OCI-LY7 (cell line): ENCODE measurements around the gene UMAD1. TPM values are rescaled to one million over a fixed set of nuclear protein-coding genes. Genes with fewer than 3 reads are reported as not detected.

Experiments
- BruUV-seq: library from RNA; stranded (reverse); fragments of 400-500 nt; replicated peaks from 2 replicates; lab custom pipeline; 2021; lab: Mats Ljungman, UMichigan
- CTCF ChIA-PET: fragments of 300-600 bp; sonication (Branson Sonifier 250); formaldehyde crosslinking; loops from one replicate; lab custom pipeline; 2022; ENCODE audit warnings: antibody characterized with exemption; ENCODE audit not compliant: unreplicated experiment; lab: Charles Lee
- POLR2A ChIA-PET: fragments of 300-600 bp; sonication (Branson Sonifier 250); formaldehyde crosslinking; loops from one replicate; lab custom pipeline; 2022; ENCODE audit warnings: antibody characterized with exemption; lab: Charles Lee
- DNase-seq: peaks from one replicate; pipeline ENCODE4 v3.0.0-alpha.2; 2015; ENCODE audit warnings: low spot score
- H2AFZ ChIP-seq: fragments of 200-600 bp; sonication (generic), shearing (Covaris generic); 2 replicates; pipeline ENCODE4 v1.6.1; 2014; ENCODE audit warnings: mild to moderate bottlenecking, antibody characterized with exemption, low read length, moderate library complexity
- H3K27ac ChIP-seq: fragments of 200-600 bp; sonication (generic); 2 replicates; pipeline ENCODE4 v1.5.1; 2014; ENCODE audit warnings: mixed run types, low read depth, mild to moderate bottlenecking, moderate library complexity, low read length, inconsistent platforms; ENCODE audit not compliant: poor library complexity, severe bottlenecking
- H3K36me3 ChIP-seq: fragments of 200-600 bp; sonication (generic); 2 replicates; pipeline ENCODE4 v1.6.1; 2014; ENCODE audit warnings: mild to moderate bottlenecking, antibody characterized with exemption, low read length, moderate library complexity, mixed read lengths; ENCODE audit not compliant: insufficient read depth
- H3K4me1 ChIP-seq: fragments of 200-600 bp; sonication (generic); 2 replicates; pipeline ENCODE4 v1.5.1; 2014; ENCODE audit warnings: mild to moderate bottlenecking, low read length; ENCODE audit not compliant: insufficient read depth, poor library complexity, severe bottlenecking
- H3K4me2 ChIP-seq: fragments of 200-600 bp; sonication (generic); 2 replicates; pipeline ENCODE4 v1.6.1; 2014; ENCODE audit warnings: mild to moderate bottlenecking, low read length
- H3K4me3 ChIP-seq: fragments of 200-600 bp; sonication (generic); 2 replicates; pipeline ENCODE4 v1.5.1; 2014; ENCODE audit warnings: mild to moderate bottlenecking, low read depth, low read length; ENCODE audit not compliant: poor library complexity, severe bottlenecking
- H3K79me2 ChIP-seq: fragments of 200-600 bp; sonication (generic); 2 replicates; pipeline ENCODE4 v1.6.1; 2016; ENCODE audit warnings: low read depth, mild to moderate bottlenecking, low read length, moderate library complexity, mixed read lengths; ENCODE audit not compliant: insufficient read depth
- H3K9me2 ChIP-seq: fragments of 200-600 bp; sonication (generic); 2 replicates; pipeline ENCODE4 v1.6.1; 2016; ENCODE audit warnings: mild to moderate bottlenecking, low read length, mixed read lengths; ENCODE audit not compliant: insufficient read depth
- H3K9me3 ChIP-seq: fragments of 200-600 bp; sonication (generic); 2 replicates; pipeline ENCODE4 v1.6.1; 2014; ENCODE audit warnings: mild to moderate bottlenecking, mixed run types, low read length, mixed read lengths
- H4K20me1 ChIP-seq: fragments of 200-600 bp; sonication (generic); 2 replicates; pipeline ENCODE4 v1.6.1; 2014; ENCODE audit warnings: mild to moderate bottlenecking, antibody characterized with exemption, low read length, moderate library complexity, mixed read lengths; ENCODE audit not compliant: insufficient read depth
- EZH2phosphoT487 ChIP-seq: fragments of 200-600 bp; sonication (generic); IDR thresholded peaks from 2 replicates; pipeline ENCODE4 v1.6.1; 2018; ENCODE audit warnings: low read depth, borderline replicate concordance, mild to moderate bottlenecking, mixed run types, antibody characterized with exemption, low read length, moderate library complexity, mixed read lengths
- intact Hi-C: fragments of 100-400 bp; cut with micrococcal nuclease; formaldehyde crosslinking; loops from one replicate; pipeline ENCODE4 v1.10.0; 2022; ENCODE audit not compliant: unreplicated experiment
- total RNA-seq, 2 experiments: library from RNA; depleted of rRNA in 1 of 2; stranded (reverse); fragments of >200 nt in 1 of 2; shearing (Covaris generic) in 1 of 2; gene quantifications; 2 replicates each; pipeline ENCODE4 v1.2.3, GENCODE V29; 2014 to 2022
- TF ChIP-seq, protein P1 (sequence below): fragments of 200-600 bp; sonication (generic); conservative IDR thresholded peaks from 2 replicates; pipeline ENCODE4 v1.5.1; 2014; ENCODE audit warnings: mild to moderate bottlenecking, antibody characterized with exemption, low read length, moderate library complexity, mixed read lengths

The UMAD1 gene
- total RNA-seq, 2 experiments from 2014 or later = 8.7 to 15.2 TPM

DNA sequence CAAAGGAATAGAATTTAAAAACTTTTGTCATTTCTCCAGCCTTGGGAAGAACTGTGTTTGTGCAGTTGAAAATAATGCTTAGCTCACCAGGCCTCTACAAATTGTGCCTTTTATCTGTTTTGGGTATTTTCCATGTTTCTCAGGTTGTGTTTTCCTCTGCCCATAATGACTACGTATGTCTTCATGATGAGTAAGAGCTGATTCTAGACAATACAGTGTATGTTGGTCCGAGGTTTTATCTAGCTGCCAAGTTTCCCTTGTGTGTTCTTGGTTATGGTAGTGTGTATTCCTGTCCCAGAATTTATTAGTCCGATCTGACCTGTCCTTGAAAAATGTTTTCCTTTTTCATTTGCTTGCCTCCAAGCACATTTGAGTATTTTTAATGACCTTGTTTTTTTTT, 244.3 kb downstream of the UMAD1 start:
- no peak for DNase-seq
- Histone ChIP-seq H3K9me2 (no peaks in the 10 kb centered on the region), H2AFZ (no peak overlapping the region), H4K20me1 (no peaks in the 10 kb centered on the region), H3K9me3 (no peaks in the 10 kb centered on the region), H3K4me2 (no peak overlapping the region), H3K4me1 (peaks cover 6% of the 10 kb centered on the region), H3K4me3 (no peak overlapping the region), H3K36me3 (no peaks in the 10 kb centered on the region), H3K27ac (no peak overlapping the region), H3K79me2 (no peaks in the 10 kb centered on the region)
- TF ChIP-seq EZH2phosphoT487 = no peak
- TF ChIP-seq, protein P1, sequence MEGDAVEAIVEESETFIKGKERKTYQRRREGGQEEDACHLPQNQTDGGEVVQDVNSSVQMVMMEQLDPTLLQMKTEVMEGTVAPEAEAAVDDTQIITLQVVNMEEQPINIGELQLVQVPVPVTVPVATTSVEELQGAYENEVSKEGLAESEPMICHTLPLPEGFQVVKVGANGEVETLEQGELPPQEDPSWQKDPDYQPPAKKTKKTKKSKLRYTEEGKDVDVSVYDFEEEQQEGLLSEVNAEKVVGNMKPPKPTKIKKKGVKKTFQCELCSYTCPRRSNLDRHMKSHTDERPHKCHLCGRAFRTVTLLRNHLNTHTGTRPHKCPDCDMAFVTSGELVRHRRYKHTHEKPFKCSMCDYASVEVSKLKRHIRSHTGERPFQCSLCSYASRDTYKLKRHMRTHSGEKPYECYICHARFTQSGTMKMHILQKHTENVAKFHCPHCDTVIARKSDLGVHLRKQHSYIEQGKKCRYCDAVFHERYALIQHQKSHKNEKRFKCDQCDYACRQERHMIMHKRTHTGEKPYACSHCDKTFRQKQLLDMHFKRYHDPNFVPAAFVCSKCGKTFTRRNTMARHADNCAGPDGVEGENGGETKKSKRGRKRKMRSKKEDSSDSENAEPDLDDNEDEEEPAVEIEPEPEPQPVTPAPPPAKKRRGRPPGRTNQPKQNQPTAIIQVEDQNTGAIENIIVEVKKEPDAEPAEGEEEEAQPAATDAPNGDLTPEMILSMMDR = no peak
- intact Hi-C loops = no loop called here
- CTCF ChIA-PET = no interaction called here
- POLR2A ChIA-PET = interaction anchor here (0.5 to 2.8 kb wide), 8 partner anchors 11 to 87 kb away, joined by 3 to 12 read pairs (median 3); no protein-coding TSS in a partner anchor
- no TSS peak for BruUV-seq

DNA sequence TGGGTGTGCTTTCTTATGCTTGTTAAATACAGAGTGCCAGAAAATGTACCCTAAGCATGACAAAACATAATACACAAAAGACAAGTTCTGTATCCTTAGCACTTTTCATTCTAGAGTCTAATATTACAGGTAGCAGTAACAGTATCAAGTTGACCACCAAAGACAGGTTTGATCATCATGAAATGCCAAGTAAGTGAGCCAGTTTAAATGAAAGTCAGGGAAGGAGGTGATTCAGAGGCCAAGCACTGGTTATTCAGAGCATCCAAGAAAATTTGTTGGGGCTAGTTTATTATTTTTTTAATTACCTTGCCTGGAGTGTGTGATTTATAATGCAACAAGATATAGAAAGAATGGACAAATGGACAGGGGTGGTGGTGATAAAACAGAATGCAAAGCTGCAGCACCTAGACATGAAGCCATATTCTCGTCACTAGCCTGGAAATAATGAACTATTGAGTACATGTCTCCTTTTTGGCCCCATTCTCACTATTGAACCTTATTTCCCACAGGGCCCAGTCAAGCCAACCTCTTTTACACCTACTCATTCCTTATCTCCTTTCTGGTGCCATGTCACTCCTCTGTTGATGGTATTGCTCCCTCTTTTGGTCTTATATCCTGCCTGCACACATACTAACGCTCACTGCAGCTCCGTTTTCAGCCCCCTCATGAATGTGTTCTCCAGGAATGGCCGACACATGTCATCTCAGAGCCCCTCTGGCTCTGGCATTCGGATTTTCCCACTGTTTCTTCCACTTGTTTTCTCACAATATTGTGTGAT, 249.4 kb downstream of the UMAD1 start:
- no peak overlapping the region for H3K27ac ChIP-seq
- no peak overlapping the region for H2AFZ ChIP-seq
- H3K36me3 ChIP-seq = no peaks in the 10 kb centered on the region
- H3K4me1 ChIP-seq = no peaks in the 10 kb centered on the region
- H4K20me1 ChIP-seq = no peaks in the 10 kb centered on the region
- intact Hi-C loops = no loop called here
- CTCF ChIA-PET = no interaction called here
- peaks cover 4% of the 10 kb centered on the region; the same call in 1 of the 2 replicates for H3K9me3 ChIP-seq
- POLR2A ChIA-PET = interaction anchor here (0.6 kb wide), 1 partner anchor 28 kb away, joined by 3 read pairs; no protein-coding TSS in a partner anchor
- H3K9me2 ChIP-seq = no peaks in the 10 kb centered on the region
- no TSS peak for BruUV-seq
- no peak for DNase-seq
- no peak overlapping the region for H3K4me2 ChIP-seq
- no peaks in the 10 kb centered on the region for H3K79me2 ChIP-seq
- TF ChIP-seq EZH2phosphoT487 = no peak
- no peak overlapping the region for H3K4me3 ChIP-seq

DNA sequence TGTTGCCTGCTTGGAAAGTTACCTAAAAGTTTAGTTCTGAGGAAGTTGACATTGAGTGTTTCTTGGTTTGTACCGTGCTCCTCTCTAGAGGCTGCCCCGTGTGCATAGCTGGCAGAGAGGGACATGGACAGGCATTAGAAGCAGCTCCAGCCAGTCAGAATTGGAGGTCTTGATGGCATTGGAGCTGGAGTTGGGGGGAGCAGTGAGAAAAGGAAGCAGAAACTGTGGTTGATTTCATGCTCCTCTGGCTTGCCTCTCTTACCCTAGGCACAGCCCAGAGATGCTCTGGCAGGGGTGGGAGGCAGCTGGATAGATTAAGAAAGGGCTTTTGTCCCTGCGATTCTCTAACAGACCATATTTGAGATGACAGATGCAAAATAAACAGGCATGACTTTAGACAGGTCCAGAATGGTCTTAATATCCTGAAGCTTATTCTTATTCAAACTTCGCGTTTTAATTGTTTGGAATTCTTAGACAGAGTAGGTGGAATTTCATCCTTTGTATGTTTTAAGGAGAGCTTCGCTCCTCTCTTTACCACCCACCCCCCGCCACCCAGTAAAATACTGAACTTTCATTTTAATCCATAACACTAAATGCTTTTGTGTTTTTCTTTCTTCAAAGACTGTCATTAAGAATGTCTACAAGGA, 254.6 kb downstream of the UMAD1 start:
- H2AFZ ChIP-seq = no peak overlapping the region
- TF ChIP-seq, protein P1 = no peak
- TF ChIP-seq EZH2phosphoT487 = no peak
- H3K4me2 ChIP-seq = no peak overlapping the region
- H4K20me1 ChIP-seq = no peaks in the 10 kb centered on the region
- H3K36me3 ChIP-seq = no peaks in the 10 kb centered on the region
- no peak overlapping the region for H3K4me3 ChIP-seq
- no peaks in the 10 kb centered on the region for H3K79me2 ChIP-seq
- ChIA-PET POLR2A (interaction anchor here (0.7 to 1.1 kb wide), 5 partner anchors 8 to 707 kb away, joined by 3 to 5 read pairs (median 4); no protein-coding TSS in a partner anchor), CTCF (no interaction called here)
- intact Hi-C loops = no loop called here
- H3K9me3 ChIP-seq = peaks cover 4% of the 10 kb centered on the region; the same call in 1 of the 2 replicates
- no peaks in the 10 kb centered on the region for H3K4me1 ChIP-seq
- BruUV-seq = no TSS peak
- H3K27ac ChIP-seq = no peak overlapping the region
- H3K9me2 ChIP-seq = no peaks in the 10 kb centered on the region
- no peak for DNase-seq
